Thyroid gland (tissue), 4 donors: ENCODE measurements around the gene BCAS3.

Experiments
- CTCF ChIP-seq, 6 experiments: fragments of 200-600 bp in 3 of 6; fragments of 450-650 bp in 3 of 6; sonication (generic) in 3 of 6; IDR thresholded peaks; one replicate each; pipeline ENCODE4 v1.5.1; 2016 to 2019; ENCODE audit warnings: antibody characterized with exemption in 6 of 6, mild to moderate bottlenecking in 2 of 6, inconsistent platforms in 1 of 6, moderate library complexity in 1 of 6
- POLR2A ChIP-seq, 2 donors: fragments of 450-650 bp; IDR thresholded peaks; one replicate each; pipeline ENCODE4 v1.6.1; 2017; ENCODE audit warnings: antibody characterized with exemption in 2 of 2, mild to moderate bottlenecking in 2 of 2, moderate library complexity in 1 of 2

- TF ChIP-seq CTCF (IDR thresholded peaks at IDR 0.05) (no peak), POLR2A (IDR thresholded peaks at IDR 0.05) (no peak)
Measured at GRCh38 chr17:61352408-61352770, 674.7 kb downstream of the BCAS3 start.
